ENCODE measurements around the gene MCF2L. TPM values are rescaled to one million over a fixed set of nuclear protein-coding genes. Genes with fewer than 3 reads are reported as not detected.

Gene MCF2L
- total RNA-seq, 4 donors from 2014 or later = 18.3 to 52.6 (median 29.9) TPM

- ATAC-seq = no peak
- H3K36me3 ChIP-seq = peaks cover 0 to 14% of the 10 kb centered on the region in 2 donors
- peaks cover 5% of the 10 kb centered on the region for H3K27me3 ChIP-seq
- TF ChIP-seq, protein P1, sequence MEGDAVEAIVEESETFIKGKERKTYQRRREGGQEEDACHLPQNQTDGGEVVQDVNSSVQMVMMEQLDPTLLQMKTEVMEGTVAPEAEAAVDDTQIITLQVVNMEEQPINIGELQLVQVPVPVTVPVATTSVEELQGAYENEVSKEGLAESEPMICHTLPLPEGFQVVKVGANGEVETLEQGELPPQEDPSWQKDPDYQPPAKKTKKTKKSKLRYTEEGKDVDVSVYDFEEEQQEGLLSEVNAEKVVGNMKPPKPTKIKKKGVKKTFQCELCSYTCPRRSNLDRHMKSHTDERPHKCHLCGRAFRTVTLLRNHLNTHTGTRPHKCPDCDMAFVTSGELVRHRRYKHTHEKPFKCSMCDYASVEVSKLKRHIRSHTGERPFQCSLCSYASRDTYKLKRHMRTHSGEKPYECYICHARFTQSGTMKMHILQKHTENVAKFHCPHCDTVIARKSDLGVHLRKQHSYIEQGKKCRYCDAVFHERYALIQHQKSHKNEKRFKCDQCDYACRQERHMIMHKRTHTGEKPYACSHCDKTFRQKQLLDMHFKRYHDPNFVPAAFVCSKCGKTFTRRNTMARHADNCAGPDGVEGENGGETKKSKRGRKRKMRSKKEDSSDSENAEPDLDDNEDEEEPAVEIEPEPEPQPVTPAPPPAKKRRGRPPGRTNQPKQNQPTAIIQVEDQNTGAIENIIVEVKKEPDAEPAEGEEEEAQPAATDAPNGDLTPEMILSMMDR (IDR thresholded peaks at IDR 0.05) = no peak
- no peak for TF ChIP-seq EP300 (IDR thresholded peaks at IDR 0.05)
- TF ChIP-seq POLR2AphosphoS5 (IDR thresholded peaks at IDR 0.05) = no peak
- no peak for TF ChIP-seq POLR2A (IDR thresholded peaks at IDR 0.05)
- no peaks in the 10 kb centered on the region for H3K4me1 ChIP-seq
- no CpG with 5 or more reads among the region's 10 CpGs for WGBS, 2 donors (ENCODE audit: low coverage in 1 of 2)
- no peaks in the 10 kb centered on the region for H3K9me3 ChIP-seq
- no peak overlapping the region for H3K27ac ChIP-seq
- no peak overlapping the region for H3K4me3 ChIP-seq
Measured at GRCh38 chr13:113066142-113066455, 97.1 kb downstream of the MCF2L start.

- H3K27ac ChIP-seq = no peak overlapping the region
- TF ChIP-seq, protein P1 (IDR thresholded peaks at IDR 0.05) = no peak
- TF ChIP-seq EP300 (IDR thresholded peaks at IDR 0.05) (no peak), POLR2A (IDR thresholded peaks at IDR 0.05) (no peak), POLR2AphosphoS5 (IDR thresholded peaks at IDR 0.05) (no peak)
- H3K36me3 ChIP-seq = peaks cover 0 to 14% of the 10 kb centered on the region in 2 donors
- H3K4me3 ChIP-seq = no peak overlapping the region
- peaks cover 5% of the 10 kb centered on the region for H3K27me3 ChIP-seq
- no peaks in the 10 kb centered on the region for H3K4me1 ChIP-seq
- no peaks in the 10 kb centered on the region for H3K9me3 ChIP-seq
- ATAC-seq = no peak
- WGBS, 2 donors (ENCODE audit: low coverage in 1 of 2) = no CpG with 5 or more reads among the region's 19 CpGs
Measured at GRCh38 chr13:113066746-113067145, 97.7 kb downstream of the MCF2L start.

- TF ChIP-seq, protein P1 (IDR thresholded peaks at IDR 0.05) = no peak
- TF ChIP-seq POLR2A (IDR thresholded peaks at IDR 0.05) = no peak
- TF ChIP-seq EP300 (IDR thresholded peaks at IDR 0.05) = no peak
- no peak for TF ChIP-seq POLR2AphosphoS5 (IDR thresholded peaks at IDR 0.05)
- H3K9me3 ChIP-seq = peaks cover 0 to 8% (median 0%) of the 10 kb centered on the region in 3 donors
- no peaks in the 10 kb centered on the region for H3K4me1 ChIP-seq
- no peak overlapping the region for H3K27ac ChIP-seq
- WGBS, 2 donors (ENCODE audit: low coverage in 1 of 2) = 72 to 90% methylated on average over 12 to 14 of the region's 41 CpGs
- peaks cover 0 to 17% of the 10 kb centered on the region in 2 donors for H3K36me3 ChIP-seq
- no peak for ATAC-seq
- H3K27me3 ChIP-seq = peaks cover 5% of the 10 kb centered on the region
- no peak overlapping the region for H3K4me3 ChIP-seq
Measured at GRCh38 chr13:113069861-113070805, 101.1 kb downstream of the MCF2L start.

GRCh38 chr13:113070855-113071254 is 101.8 kb downstream of the MCF2L start:
- Histone ChIP-seq H3K4me3 (no peak overlapping the region), H3K27me3 (peaks cover 5% of the 10 kb centered on the region), H3K36me3 (peaks cover 0 to 24% of the 10 kb centered on the region in 2 donors), H3K27ac (no peak overlapping the region), H3K9me3 (peaks cover 0 to 8% (median 0%) of the 10 kb centered on the region in 3 donors), H3K4me1 (no peaks in the 10 kb centered on the region)
- no peak for ATAC-seq
- 81 to 85% methylated on average over 8 of the region's 8 CpGs for WGBS, 2 donors (ENCODE audit: low coverage in 1 of 2)
- TF ChIP-seq, protein P1 (IDR thresholded peaks at IDR 0.05) = no peak

DNA sequence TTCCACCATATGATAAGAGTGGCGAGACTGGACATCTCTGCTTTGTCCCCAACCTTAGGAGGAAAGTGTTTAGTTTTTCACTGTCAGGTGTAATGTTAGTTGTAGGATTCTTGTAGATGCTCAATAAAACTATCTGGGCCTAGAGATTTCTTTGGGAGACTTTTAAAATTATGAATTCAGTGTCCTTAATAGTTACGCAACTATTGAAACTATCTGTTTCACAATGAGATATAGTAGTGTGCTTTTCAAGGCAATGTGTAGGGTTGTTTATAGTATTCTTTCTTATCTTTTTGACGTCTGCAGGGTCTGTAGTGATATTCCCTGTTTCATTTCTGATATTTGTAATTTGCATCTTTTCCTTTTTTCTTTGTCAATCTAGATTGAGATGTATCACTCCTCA is 103.4 kb downstream of the MCF2L start:
- no peaks in the 10 kb centered on the region for H3K27me3 ChIP-seq
- 81 to 86% methylated on average over 2 to 3 of the region's 3 CpGs for WGBS, 2 donors (ENCODE audit: low coverage in 1 of 2)
- no peak overlapping the region for H3K4me3 ChIP-seq
- H3K9me3 ChIP-seq = peaks cover 0 to 8% (median 0%) of the 10 kb centered on the region in 3 donors
- TF ChIP-seq POLR2A (IDR thresholded peaks at IDR 0.05) = no peak
- no peak for TF ChIP-seq POLR2AphosphoS5 (IDR thresholded peaks at IDR 0.05)
- TF ChIP-seq, protein P1 (IDR thresholded peaks at IDR 0.05) = no peak
- TF ChIP-seq EP300 (IDR thresholded peaks at IDR 0.05) = no peak
- H3K4me1 ChIP-seq = no peaks in the 10 kb centered on the region
- no peak for ATAC-seq
- no peak overlapping the region for H3K27ac ChIP-seq
- peaks cover 0 to 35% of the 10 kb centered on the region in 2 donors for H3K36me3 ChIP-seq
